ENCODE results near the gene IMPACT.

IMPACT gene

DNA sequence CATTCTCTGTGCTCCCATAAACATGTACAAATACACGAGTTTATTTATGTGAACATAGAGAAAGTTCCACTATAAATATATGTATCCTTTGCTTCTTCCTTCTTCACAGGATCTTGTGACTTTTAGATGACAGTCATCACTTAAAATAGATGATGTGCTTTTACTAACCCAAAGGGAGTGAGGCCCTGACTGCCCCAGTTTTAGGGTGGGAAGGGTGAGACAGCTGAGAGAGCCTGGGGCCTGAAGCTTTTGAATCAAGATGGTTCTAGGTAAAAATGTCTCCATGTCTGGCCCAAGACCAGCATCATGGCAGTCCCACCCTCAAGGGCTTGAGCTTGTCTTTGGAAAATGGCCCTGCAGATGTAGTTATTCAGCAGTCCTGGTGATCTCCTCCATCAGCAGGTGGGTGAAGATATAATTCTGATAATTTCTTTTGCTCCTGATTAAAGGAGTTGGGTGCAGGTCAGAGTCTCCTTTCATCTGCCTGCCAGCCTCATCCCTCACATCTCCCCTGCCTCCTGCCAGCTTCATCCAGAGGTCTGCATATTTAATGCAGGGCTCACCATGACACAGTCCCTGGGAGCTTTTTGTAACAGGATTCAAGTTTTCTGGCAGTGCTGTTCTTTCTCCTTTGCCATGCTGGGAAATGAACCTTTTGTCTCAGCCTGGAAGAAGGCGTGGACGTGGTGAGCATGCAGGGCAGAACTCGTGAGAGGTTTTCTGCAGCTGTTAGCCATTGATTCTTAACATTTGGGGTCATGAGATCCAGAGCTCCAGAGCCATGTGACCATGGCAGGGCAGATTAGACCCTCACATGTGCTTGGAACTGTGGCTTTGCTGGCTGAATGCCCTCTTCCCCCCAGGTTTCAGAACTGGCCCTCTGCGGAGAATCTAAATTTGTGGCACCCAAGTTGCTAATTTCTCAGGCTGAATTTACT lies 36.6 kb downstream of the IMPACT start:
- no peaks in the 10 kb centered on the region for H3K36me3 ChIP-seq
- H3K9me3 ChIP-seq (replicated peaks in 1 of 11) = peaks cover 0 to 5% (median 0%) of the 10 kb centered on the region in 11 experiments; a peak in 2 of 22 replicates
- no peak overlapping the region for H3K4me2 ChIP-seq
- no peaks in the 10 kb centered on the region for H3K4me1 ChIP-seq
- H3K27ac ChIP-seq = no peak overlapping the region
- no peak for TF ChIP-seq Cebpa-rat (IDR thresholded peaks at IDR 0.05)
- no peaks in the 10 kb centered on the region for H3K27me3 ChIP-seq
- no peak overlapping the region for H3K9ac ChIP-seq
- H4K20me1 ChIP-seq = no peaks in the 10 kb centered on the region
- H3K4me3 ChIP-seq = no peak overlapping the region

DNA sequence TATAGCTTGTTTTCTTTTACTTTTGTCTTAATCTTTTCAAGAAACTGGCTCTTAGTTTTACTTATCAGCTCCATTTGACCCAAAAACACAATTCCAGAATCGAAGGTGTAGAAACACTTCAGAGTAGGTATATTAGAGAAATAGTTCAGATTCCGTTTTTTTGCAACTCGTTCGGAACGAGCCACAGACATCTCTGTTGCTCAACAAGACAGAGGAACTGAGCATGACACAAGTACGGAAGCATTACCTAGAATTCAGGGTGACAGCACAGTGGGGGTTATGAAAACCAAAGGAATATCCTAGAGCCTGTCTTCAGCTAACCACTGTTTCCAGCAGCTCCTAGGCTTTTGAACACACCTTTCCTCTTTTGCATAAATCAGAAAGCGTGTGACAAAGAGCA lies 39.0 kb downstream of the IMPACT start:
- no peaks in the 10 kb centered on the region for H3K4me1 ChIP-seq
- H4K20me1 ChIP-seq = no peaks in the 10 kb centered on the region
- H3K9ac ChIP-seq = no peak overlapping the region
- H3K9me3 ChIP-seq (replicated peaks in 1 of 11) = peaks cover 0 to 5% (median 0%) of the 10 kb centered on the region in 11 experiments; a peak in 2 of 22 replicates
- no peak overlapping the region for H3K27ac ChIP-seq
- no peak overlapping the region for H3K4me2 ChIP-seq
- no peak overlapping the region for H3K4me3 ChIP-seq
- no peak for TF ChIP-seq Cebpa-rat (IDR thresholded peaks at IDR 0.05)
- H3K27me3 ChIP-seq = no peaks in the 10 kb centered on the region
- H3K36me3 ChIP-seq = no peaks in the 10 kb centered on the region

GRCh38 chr18:24466771-24467170 lies 40.3 kb downstream of the IMPACT start:
- no peaks in the 10 kb centered on the region for H3K27me3 ChIP-seq
- no peak for TF ChIP-seq Cebpa-rat (IDR thresholded peaks at IDR 0.05)
- H3K4me2 ChIP-seq = no peak overlapping the region
- H3K4me1 ChIP-seq = no peaks in the 10 kb centered on the region
- H3K4me3 ChIP-seq = no peak overlapping the region
- H3K9ac ChIP-seq = no peak overlapping the region
- H3K36me3 ChIP-seq = no peaks in the 10 kb centered on the region
- H3K27ac ChIP-seq = no peak overlapping the region
- no peaks in the 10 kb centered on the region for H4K20me1 ChIP-seq
- H3K9me3 ChIP-seq (replicated peaks in 1 of 11) = peaks cover 0 to 4% (median 0%) of the 10 kb centered on the region in 11 experiments; a peak in 1 of 22 replicates

- Histone ChIP-seq H4K20me1 (no peaks in the 10 kb centered on the region), H3K4me3 (no peak overlapping the region), H3K36me3 (no peaks in the 10 kb centered on the region), H3K27me3 (no peaks in the 10 kb centered on the region), H3K9me3 (replicated peaks in 1 of 11) (no peaks in the 10 kb centered on the region), H3K4me2 (no peak overlapping the region), H3K4me1 (no peaks in the 10 kb centered on the region), H3K9ac (no peak overlapping the region), H3K27ac (no peak overlapping the region)
- TF ChIP-seq Cebpa-rat (IDR thresholded peaks at IDR 0.05) = no peak
These were observed 43.6 kb downstream of the IMPACT start for GRCh38 chr18:24470022-24470618.

- Histone ChIP-seq H3K27me3 (no peaks in the 10 kb centered on the region), H3K36me3 (no peaks in the 10 kb centered on the region), H4K20me1 (no peaks in the 10 kb centered on the region), H3K4me2 (no peak overlapping the region), H3K27ac (no peak overlapping the region), H3K4me1 (no peaks in the 10 kb centered on the region), H3K9me3 (replicated peaks in 1 of 11) (no peaks in the 10 kb centered on the region), H3K4me3 (no peak overlapping the region), H3K9ac (no peak overlapping the region)
- TF ChIP-seq Cebpa-rat (IDR thresholded peaks at IDR 0.05) = no peak
These were observed 44.3 kb downstream of the IMPACT start for GRCh38 chr18:24470805-24471204.

- H3K36me3 ChIP-seq = no peaks in the 10 kb centered on the region
- no peak for TF ChIP-seq Cebpa-rat (IDR thresholded peaks at IDR 0.05)
- H3K4me2 ChIP-seq = no peak overlapping the region
- H3K9ac ChIP-seq = no peak overlapping the region
- no peak overlapping the region for H3K27ac ChIP-seq
- H3K4me3 ChIP-seq = no peak overlapping the region
- no peaks in the 10 kb centered on the region for H3K9me3 ChIP-seq (replicated peaks in 1 of 11)
- H3K27me3 ChIP-seq = no peaks in the 10 kb centered on the region
- H4K20me1 ChIP-seq = no peaks in the 10 kb centered on the region
- H3K4me1 ChIP-seq = no peaks in the 10 kb centered on the region
These were observed 46.1 kb downstream of the IMPACT start for GRCh38 chr18:24472591-24472990.

- Histone ChIP-seq H3K27me3 (no peaks in the 10 kb centered on the region), H3K9me3 (replicated peaks in 1 of 11) (no peaks in the 10 kb centered on the region), H4K20me1 (no peaks in the 10 kb centered on the region), H3K4me1 (no peaks in the 10 kb centered on the region), H3K9ac (no peak overlapping the region), H3K4me2 (no peak overlapping the region), H3K36me3 (no peaks in the 10 kb centered on the region), H3K27ac (no peak overlapping the region), H3K4me3 (no peak overlapping the region)
- no peak for TF ChIP-seq Cebpa-rat (IDR thresholded peaks at IDR 0.05)
These were observed 47.9 kb downstream of the IMPACT start for GRCh38 chr18:24474406-24474805.

DNA sequence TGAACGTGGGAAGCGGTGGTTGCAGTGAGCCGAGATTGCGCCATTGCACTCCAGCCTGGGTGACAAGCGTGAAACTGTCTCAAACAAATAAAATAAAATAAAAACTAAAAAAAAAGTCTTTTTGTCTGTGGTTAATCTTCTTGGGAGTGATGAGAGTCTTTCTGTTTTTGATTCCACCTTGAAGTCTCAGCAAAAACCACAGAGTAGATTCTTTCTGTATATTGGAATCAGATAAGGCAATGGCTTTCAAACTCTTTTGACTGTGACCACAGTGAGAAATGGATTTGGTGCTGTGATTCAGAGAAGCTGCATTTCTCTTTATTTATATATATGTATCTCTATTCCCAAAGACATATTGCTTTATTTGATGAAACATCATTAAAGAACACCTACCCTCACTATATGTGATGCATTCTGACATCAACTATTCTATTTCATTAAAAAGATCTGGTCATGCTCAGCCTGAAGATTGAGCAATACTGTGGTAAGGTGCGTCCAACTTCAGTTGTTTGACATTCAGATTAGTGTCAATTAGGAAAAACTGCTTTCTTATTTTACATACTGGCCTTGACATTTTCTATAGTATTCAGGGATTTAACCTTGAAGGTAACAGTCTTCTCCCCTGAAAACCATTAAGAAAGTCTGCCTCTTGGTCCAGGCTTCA lies 49.6 kb downstream of the IMPACT start:
- Histone ChIP-seq H3K9ac (no peak overlapping the region), H3K36me3 (no peaks in the 10 kb centered on the region), H4K20me1 (no peaks in the 10 kb centered on the region), H3K4me2 (no peak overlapping the region), H3K4me3 (no peak overlapping the region), H3K9me3 (replicated peaks in 1 of 11) (peaks cover 0 to 7% (median 0%) of the 10 kb centered on the region in 11 experiments; a peak in 4 of 22 replicates), H3K4me1 (no peaks in the 10 kb centered on the region), H3K27me3 (no peaks in the 10 kb centered on the region), H3K27ac (no peak overlapping the region)
- TF ChIP-seq Cebpa-rat (IDR thresholded peaks at IDR 0.05) = no peak

DNA sequence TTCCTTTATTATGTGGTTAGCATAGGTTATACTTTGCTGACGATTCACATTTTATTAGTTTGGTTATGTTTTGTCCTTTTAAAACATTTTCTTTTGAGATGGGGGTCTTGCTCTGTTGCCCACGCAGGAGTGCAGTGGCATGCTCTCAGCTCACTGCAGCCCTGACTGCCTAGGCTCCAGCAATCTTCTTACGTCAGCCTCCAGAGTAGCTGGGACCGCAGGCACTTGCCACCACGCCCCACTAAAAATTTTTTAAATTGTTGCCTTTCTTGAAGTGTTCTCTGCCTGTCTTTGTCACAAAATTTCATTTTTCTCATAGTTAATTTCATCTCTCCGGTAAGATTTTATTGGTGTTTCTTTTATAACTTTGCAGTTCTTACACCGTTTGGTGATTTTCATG lies 52.9 kb downstream of the IMPACT start:
- H3K4me3 ChIP-seq = no peak overlapping the region
- H3K27me3 ChIP-seq = no peaks in the 10 kb centered on the region
- no peaks in the 10 kb centered on the region for H3K36me3 ChIP-seq
- H3K4me2 ChIP-seq = no peak overlapping the region
- H3K4me1 ChIP-seq = peaks cover 0 to 9% (median 5%) of the 10 kb centered on the region in 10 experiments; a peak in 9 of 20 replicates
- TF ChIP-seq Cebpa-rat (IDR thresholded peaks at IDR 0.05) = no peak
- peaks cover 0 to 7% (median 0%) of the 10 kb centered on the region in 11 experiments; a peak in 4 of 22 replicates for H3K9me3 ChIP-seq (replicated peaks in 1 of 11)
- H4K20me1 ChIP-seq = no peaks in the 10 kb centered on the region
- no peak overlapping the region for H3K9ac ChIP-seq
- no peak overlapping the region for H3K27ac ChIP-seq
